H9 (cell line): Measurements from ENCODE around the gene ZNF121. TPM values are rescaled to one million over a fixed set of nuclear protein-coding genes. Genes with fewer than 3 reads are reported as not detected.

ENCODE experiments used
- DNase-seq: peaks from one replicate; pipeline ENCODE4 v3.0.0-alpha.2; 2017
- H2AFZ ChIP-seq: one replicate; pipeline ENCODE4 v1.6.1; 2013; ENCODE audit warnings: mild to moderate bottlenecking, low read length, control low read depth, moderate library complexity
- H2AK5ac ChIP-seq: 2 replicates; pipeline ENCODE4 v1.6.1; 2013; ENCODE audit warnings: low read length, control low read depth, mixed read lengths; ENCODE audit not compliant: insufficient read length
- H2BK120ac ChIP-seq: one replicate; pipeline ENCODE4 v1.6.1; 2013; ENCODE audit warnings: low read depth, mild to moderate bottlenecking, low read length, control low read depth, inconsistent platforms; ENCODE audit not compliant: poor library complexity, severe bottlenecking
- H2BK12ac ChIP-seq: 2 replicates; pipeline ENCODE4 v1.6.1; 2013; ENCODE audit warnings: low read length, control low read depth, mixed read lengths, low read depth; ENCODE audit not compliant: insufficient read length
- H2BK15ac ChIP-seq: 2 replicates; pipeline ENCODE4 v1.6.1; 2013; ENCODE audit warnings: low read depth, low read length, control low read depth
- H2BK20ac ChIP-seq: one replicate; pipeline ENCODE4 v1.6.1; 2013; ENCODE audit warnings: low read depth, mild to moderate bottlenecking, low read length, control low read depth, inconsistent platforms; ENCODE audit not compliant: poor library complexity, severe bottlenecking
- H2BK5ac ChIP-seq: 2 replicates; pipeline ENCODE4 v1.6.1; 2013; ENCODE audit warnings: low read length, control low read depth, mixed read lengths; ENCODE audit not compliant: insufficient read length
- H3K14ac ChIP-seq: 2 replicates; pipeline ENCODE4 v1.6.1; 2013; ENCODE audit warnings: low read length, control low read depth; ENCODE audit not compliant: insufficient read depth
- H3K18ac ChIP-seq: 2 replicates; pipeline ENCODE4 v1.6.1; 2013; ENCODE audit warnings: low read depth, mild to moderate bottlenecking, mixed read lengths, low read length, control low read depth; ENCODE audit not compliant: insufficient read length
- H3K23ac ChIP-seq: 2 replicates; pipeline ENCODE4 v1.6.1; 2013; ENCODE audit warnings: low read length, control low read depth, mixed read lengths, low read depth; ENCODE audit not compliant: insufficient read length
- H3K23me2 ChIP-seq: 2 replicates; pipeline ENCODE4 v1.6.1; 2013; ENCODE audit warnings: low read depth, mild to moderate bottlenecking, mixed read lengths, low read length, control low read depth; ENCODE audit not compliant: insufficient read length, poor library complexity, severe bottlenecking
- H3K27ac ChIP-seq: 2 replicates; pipeline ENCODE4 v1.5.1; 2013; ENCODE audit warnings: low read length, control low read depth, mixed read lengths, low read depth; ENCODE audit not compliant: insufficient read length
- H3K27me3 ChIP-seq: 2 replicates; pipeline ENCODE4 v1.6.1; 2013; ENCODE audit warnings: low read length, control low read depth, inconsistent platforms; ENCODE audit not compliant: insufficient read depth
- H3K4ac ChIP-seq: 2 replicates; pipeline ENCODE4 v1.6.1; 2013; ENCODE audit warnings: low read depth, mild to moderate bottlenecking, control low read depth, inconsistent platforms, low read length, moderate library complexity
- H3K4me1 ChIP-seq: 2 replicates; pipeline ENCODE4 v1.6.1; 2013; ENCODE audit warnings: low read length, control low read depth, inconsistent platforms; ENCODE audit not compliant: insufficient read depth
- H3K4me2 ChIP-seq: 2 replicates; pipeline ENCODE4 v1.6.1; 2013; ENCODE audit warnings: low read length, control low read depth, mixed read lengths; ENCODE audit not compliant: insufficient read length, insufficient read depth
- H3K56ac ChIP-seq: 2 replicates; pipeline ENCODE4 v1.6.1; 2013; ENCODE audit warnings: low read depth, mild to moderate bottlenecking, mixed read lengths, low read length, control low read depth; ENCODE audit not compliant: insufficient read length
- H3K79me1 ChIP-seq: 2 replicates; pipeline ENCODE4 v1.6.1; 2013; ENCODE audit warnings: low read depth, mild to moderate bottlenecking, moderate library complexity, low read length, control low read depth, inconsistent platforms; ENCODE audit not compliant: insufficient read depth, poor library complexity, severe bottlenecking
- H3K79me2 ChIP-seq: 2 replicates; pipeline ENCODE4 v1.6.1; 2013; ENCODE audit warnings: low read length, control low read depth, inconsistent platforms; ENCODE audit not compliant: insufficient read depth
- H3K9ac ChIP-seq: 2 replicates; pipeline ENCODE4 v1.6.1; 2013; ENCODE audit warnings: low read length, control low read depth, mixed read lengths; ENCODE audit not compliant: insufficient read length; ENCODE audit errors: extremely low read depth
- H3K9me3 ChIP-seq: one replicate; pipeline ENCODE4 v1.6.1; 2013; ENCODE audit warnings: low read depth, low read length, inconsistent platforms; ENCODE audit not compliant: control insufficient read depth
- H3T11ph ChIP-seq: one replicate; pipeline ENCODE4 v1.6.1; 2013; ENCODE audit warnings: mild to moderate bottlenecking, low read length, control low read depth, inconsistent platforms
- H4K20me1 ChIP-seq: one replicate; pipeline ENCODE4 v1.6.1; 2013; ENCODE audit not compliant: control insufficient read depth, insufficient read length, insufficient read depth
- H4K5ac ChIP-seq: 2 replicates; pipeline ENCODE4 v1.6.1; 2013; ENCODE audit warnings: low read depth, mild to moderate bottlenecking, mixed read lengths, low read length, control low read depth; ENCODE audit not compliant: insufficient read length
- H4K8ac ChIP-seq: replicated peaks from 2 replicates; pipeline ENCODE4 v1.6.1; 2013; ENCODE audit warnings: low read length, control low read depth, mixed read lengths, low read depth; ENCODE audit not compliant: insufficient read length
- H4K91ac ChIP-seq: 2 replicates; pipeline ENCODE4 v1.6.1; 2013; ENCODE audit warnings: low read depth, mild to moderate bottlenecking, moderate library complexity, mixed read lengths, low read length, control low read depth; ENCODE audit not compliant: insufficient read length
- H3K27ac Mint-ChIP-seq, 3 experiments: 2 replicates in 2 of 3; 3 replicates in 1 of 3; pipeline ENCODE4 v1.8.0; 2020 to 2021; ENCODE audit warnings: mixed read lengths in 3 of 3, mild to moderate bottlenecking in 1 of 3, moderate library complexity in 1 of 3
- H3K27me3 Mint-ChIP-seq: 2 replicates; pipeline ENCODE4 v1.8.0; 2021; ENCODE audit warnings: low read depth, mild to moderate bottlenecking, moderate library complexity, mixed read lengths
- H3K36me3 Mint-ChIP-seq, 3 experiments: 2 replicates in 2 of 3; 3 replicates in 1 of 3; pipeline ENCODE4 v1.8.0; 2020 to 2021; ENCODE audit warnings: low read depth in 3 of 3, mixed read lengths in 3 of 3; ENCODE audit not compliant: insufficient read depth in 1 of 3
- H3K4me1 Mint-ChIP-seq, 2 experiments: 2 replicates each; pipeline ENCODE4 v1.8.0; 2020; ENCODE audit warnings: mixed read lengths in 2 of 2
- H3K4me3 Mint-ChIP-seq, 2 experiments: 2 replicates in 1 of 2; 3 replicates in 1 of 2; pipeline ENCODE4 v1.8.0; 2020 to 2021; ENCODE audit warnings: mild to moderate bottlenecking in 2 of 2, mixed read lengths in 2 of 2, moderate library complexity in 1 of 2
- H3K9me3 Mint-ChIP-seq, 2 experiments: 2 replicates in 1 of 2; 3 replicates in 1 of 2; pipeline ENCODE4 v1.8.0; 2020; ENCODE audit warnings: mild to moderate bottlenecking in 2 of 2, mixed read lengths in 2 of 2, moderate library complexity in 1 of 2
- CTCF ChIP-seq: fragments of 200-600 bp; sonication (generic); conservative IDR thresholded peaks from 3 replicates; pipeline ENCODE4 v1.8.0; 2021; ENCODE audit warnings: antibody characterized with exemption, mild to moderate bottlenecking
- total RNA-seq: library from RNA; stranded (reverse); gene quantifications from 2 replicates; pipeline ENCODE4 v1.2.1, GENCODE V29; 2021

ZNF121 gene
- total RNA-seq, 1 experiment from 2014 or later = 171 TPM

- Histone ChIP-seq H3T11ph (no peak overlapping the region), H2BK120ac (no peak overlapping the region), H2BK20ac (no peak overlapping the region), H3K79me2 (peaks cover 9% of the 10 kb centered on the region; the same call in 1 of the 2 replicates), H3K56ac (no peak overlapping the region), H2AFZ (no peak overlapping the region), H3K18ac (no peak overlapping the region), H3K79me1 (peaks cover 6% of the 10 kb centered on the region), H3K4me1 (no peaks in the 10 kb centered on the region; the same call in 1 of the 2 replicates), H4K5ac (no peak overlapping the region), H4K91ac (no peak overlapping the region), H3K9ac (no peak overlapping the region), H3K9me3 (peaks cover 18% of the 10 kb centered on the region), H2AK5ac (no peak overlapping the region), H3K27me3 (no peaks in the 10 kb centered on the region; the same call in 1 of the 2 replicates), H3K4ac (no peak overlapping the region), H2BK5ac (no peak overlapping the region), H4K20me1 (no peaks in the 10 kb centered on the region), H3K23ac (no peak overlapping the region), H3K23me2 (peaks cover 5% of the 10 kb centered on the region), H2BK12ac (no peak overlapping the region), H4K8ac (no peak overlapping the region), H3K27ac (no peak overlapping the region), H3K4me2 (no peak overlapping the region), H2BK15ac (no peak overlapping the region), H3K14ac (no peak overlapping the region)
- H3K27me3 Mint-ChIP-seq = no peaks in the 10 kb centered on the region
- no peak for DNase-seq
- no peak overlapping the region for H3K27ac Mint-ChIP-seq
- H3K36me3 Mint-ChIP-seq = peaks cover 80 to 84% (median 83%) of the 10 kb centered on the region in 3 experiments
- no peak for TF ChIP-seq CTCF
- H3K4me3 Mint-ChIP-seq = no peak overlapping the region
- peaks cover 11 to 30% of the 10 kb centered on the region in 2 experiments for H3K9me3 Mint-ChIP-seq
- H3K4me1 Mint-ChIP-seq = peaks cover 2 to 5% of the 10 kb centered on the region in 2 experiments; a peak in 3 of 4 replicates
Measured at GRCh38 chr19:9615844-9616243, 31.5 kb upstream of the ZNF121 start.
